NCI-H2029 (cell line): ENCODE measurements around the gene HUNK.
"Not testable (repeated sequence)": the region's sequence is repeated elsewhere in the genome, so short reads cannot be mapped to it uniquely, and the experiment has no call there.

Experiments
- DNase-seq: peaks from one replicate; lab custom pipeline; 2025; lab: John Stamatoyannopoulos, UW

HUNK gene

GRCh38 chr21:31872452-31873274 lies at the start of gene HUNK:
Gene HUNK, plus strand, starts transcription at chr21:31873020. Its CDS starts 655 bp downstream, at chr21:31873675.
- DNase-seq = peak; percentile 22

GRCh38 chr21:31829736-31830472 lies 42.9 kb upstream of the HUNK start:
- no peak for DNase-seq

- peak; percentile 3 for DNase-seq
These were observed 42.1 kb upstream of the HUNK start for GRCh38 chr21:31830701-31831100.

- no peak for DNase-seq
These were observed 35.8 kb upstream of the HUNK start for GRCh38 chr21:31837041-31837440.

- no peak for DNase-seq
These were observed 35.0 kb upstream of the HUNK start for GRCh38 chr21:31837618-31838390.

- DNase-seq = no peak
These were observed 34.0 kb upstream of the HUNK start for GRCh38 chr21:31838586-31839355.

GRCh38 chr21:31844206-31844605 lies 28.6 kb upstream of the HUNK start:
- DNase-seq = no peak

GRCh38 chr21:31845151-31845729 lies 27.6 kb upstream of the HUNK start:
- no peak for DNase-seq

- DNase-seq = peak; percentile 1
These were observed 26.1 kb upstream of the HUNK start for GRCh38 chr21:31846690-31847089.

GRCh38 chr21:31847761-31848160 lies 25.1 kb upstream of the HUNK start:
- DNase-seq = no peak

GRCh38 chr21:31848326-31848985 lies 24.4 kb upstream of the HUNK start:
- DNase-seq = no peak

- no peak for DNase-seq
These were observed 21.9 kb upstream of the HUNK start for GRCh38 chr21:31850886-31851285.

GRCh38 chr21:31855180-31855579 lies 17.6 kb upstream of the HUNK start:
- DNase-seq = no peak

GRCh38 chr21:31857096-31857495 lies 15.7 kb upstream of the HUNK start:
- no peak for DNase-seq

GRCh38 chr21:31857631-31858030 lies 15.2 kb upstream of the HUNK start:
- DNase-seq = not testable (repeated sequence)

- no peak for DNase-seq
These were observed 12.0 kb upstream of the HUNK start for GRCh38 chr21:31860851-31861250.

- DNase-seq = peak; percentile 76
These were observed 10.7 kb upstream of the HUNK start for GRCh38 chr21:31862078-31862477.

GRCh38 chr21:31865429-31865970 lies 7.3 kb upstream of the HUNK start:
- DNase-seq = no peak

GRCh38 chr21:31866077-31866511 lies 6.7 kb upstream of the HUNK start:
- peak; percentile 92 for DNase-seq

- DNase-seq = no peak
These were observed 3.1 kb upstream of the HUNK start for GRCh38 chr21:31869750-31870149.
